Mesothelial cell of epicardium (in vitro differentiated cells): ENCODE results near the gene GEMIN7. TPM values are rescaled to one million over a fixed set of nuclear protein-coding genes. Genes with fewer than 3 reads are reported as not detected.

Source experiments
- DNase-seq, 2 experiments: peaks; one replicate each; pipeline ENCODE4 v3.0.0; 2021; ENCODE audit warnings: low spot score in 2 of 2; ENCODE audit not compliant: unreplicated experiment in 2 of 2
- H3K27ac Mint-ChIP-seq: 2 replicates; pipeline ENCODE4 v1.8.0; 2021; ENCODE audit warnings: mixed read lengths
- H3K27me3 Mint-ChIP-seq: 2 replicates; pipeline ENCODE4 v1.8.0; 2021; ENCODE audit warnings: low read depth, mixed read lengths
- H3K36me3 Mint-ChIP-seq: 2 replicates; pipeline ENCODE4 v1.8.0; 2021; ENCODE audit warnings: mixed read lengths
- H3K4me1 Mint-ChIP-seq: 2 replicates; pipeline ENCODE4 v1.8.0; 2021; ENCODE audit warnings: mixed read lengths
- H3K4me3 Mint-ChIP-seq: 2 replicates; pipeline ENCODE4 v1.8.0; 2021; ENCODE audit warnings: mild to moderate bottlenecking, moderate library complexity, mixed read lengths
- H3K9me3 Mint-ChIP-seq: 2 replicates; pipeline ENCODE4 v1.8.0; 2021; ENCODE audit warnings: mixed read lengths
- total RNA-seq: library from RNA; stranded (reverse); gene quantifications from 3 replicates; pipeline ENCODE4 v1.2.1, GENCODE V29; 2021
- TF ChIP-seq, protein P1 (sequence below): fragments of 200-600 bp; sonication (generic); IDR thresholded peaks from one replicate; pipeline ENCODE4 v1.5.0; 2021; ENCODE audit warnings: antibody characterized with exemption; ENCODE audit not compliant: unreplicated experiment

Gene GEMIN7
- total RNA-seq, 1 donor from 2014 or later, result 27.5 TPM

DNA sequence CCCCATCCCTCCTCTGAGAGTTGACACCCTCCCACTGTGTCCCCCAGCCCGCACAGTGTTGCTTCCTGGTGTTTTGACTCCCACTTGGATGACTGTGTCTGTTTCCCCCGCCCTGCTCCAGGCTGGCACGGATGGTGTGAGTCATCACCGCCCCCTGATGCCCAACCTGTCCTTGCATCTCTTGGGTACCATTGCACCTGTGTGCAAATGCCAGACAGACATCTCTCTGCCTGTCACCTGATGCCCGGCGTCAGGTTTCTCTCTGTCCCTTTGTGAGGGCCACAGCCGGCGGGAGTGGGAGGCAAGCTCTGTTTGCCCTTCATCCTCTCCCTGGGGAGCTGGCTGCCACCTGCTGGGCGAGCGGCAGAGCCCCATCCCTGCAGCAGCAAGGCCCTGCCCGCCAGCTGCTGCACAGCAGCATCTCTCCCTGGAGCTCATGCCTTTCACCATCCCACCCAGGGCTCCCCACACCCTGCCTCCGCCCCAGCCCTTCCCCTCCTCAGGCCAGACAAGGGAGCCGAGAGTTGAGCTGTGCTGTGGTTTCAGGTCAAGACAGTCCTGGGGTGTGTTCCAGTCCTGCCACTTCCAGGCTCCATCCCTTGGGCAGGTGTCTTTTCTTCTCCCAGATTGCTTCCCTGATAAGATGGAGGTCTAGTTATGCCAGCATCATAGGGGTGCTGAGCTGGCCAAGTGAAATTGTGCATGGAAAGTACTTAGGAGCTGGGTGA, 52.0 kb downstream of the GEMIN7 start:
- Mint-ChIP-seq H3K9me3 (no peaks in the 10 kb centered on the region), H3K36me3 (no peaks in the 10 kb centered on the region), H3K27ac (no peak overlapping the region), H3K4me1 (no peaks in the 10 kb centered on the region), H3K4me3 (no peak overlapping the region), H3K27me3 (no peaks in the 10 kb centered on the region)
- TF ChIP-seq, protein P1, sequence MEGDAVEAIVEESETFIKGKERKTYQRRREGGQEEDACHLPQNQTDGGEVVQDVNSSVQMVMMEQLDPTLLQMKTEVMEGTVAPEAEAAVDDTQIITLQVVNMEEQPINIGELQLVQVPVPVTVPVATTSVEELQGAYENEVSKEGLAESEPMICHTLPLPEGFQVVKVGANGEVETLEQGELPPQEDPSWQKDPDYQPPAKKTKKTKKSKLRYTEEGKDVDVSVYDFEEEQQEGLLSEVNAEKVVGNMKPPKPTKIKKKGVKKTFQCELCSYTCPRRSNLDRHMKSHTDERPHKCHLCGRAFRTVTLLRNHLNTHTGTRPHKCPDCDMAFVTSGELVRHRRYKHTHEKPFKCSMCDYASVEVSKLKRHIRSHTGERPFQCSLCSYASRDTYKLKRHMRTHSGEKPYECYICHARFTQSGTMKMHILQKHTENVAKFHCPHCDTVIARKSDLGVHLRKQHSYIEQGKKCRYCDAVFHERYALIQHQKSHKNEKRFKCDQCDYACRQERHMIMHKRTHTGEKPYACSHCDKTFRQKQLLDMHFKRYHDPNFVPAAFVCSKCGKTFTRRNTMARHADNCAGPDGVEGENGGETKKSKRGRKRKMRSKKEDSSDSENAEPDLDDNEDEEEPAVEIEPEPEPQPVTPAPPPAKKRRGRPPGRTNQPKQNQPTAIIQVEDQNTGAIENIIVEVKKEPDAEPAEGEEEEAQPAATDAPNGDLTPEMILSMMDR, result no peak
- no peak for DNase-seq

DNA sequence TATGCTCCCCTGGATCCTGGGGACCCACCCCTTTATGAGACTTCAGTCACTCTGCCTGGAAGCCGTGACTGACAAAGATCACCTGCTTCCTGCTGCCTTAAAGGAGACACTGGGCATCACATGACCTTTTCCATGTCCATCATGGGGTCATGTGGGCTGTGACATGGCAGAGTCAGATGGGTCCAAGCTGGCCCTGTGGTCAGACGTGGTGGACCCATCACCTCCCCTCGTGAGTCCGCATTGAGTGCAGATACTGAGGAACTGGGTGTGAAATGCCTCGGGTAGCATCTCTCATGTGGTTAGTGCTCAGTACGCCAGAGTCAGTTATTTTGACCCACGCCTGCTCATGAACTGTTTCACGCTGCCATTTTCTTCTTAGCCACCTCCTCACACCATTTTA, 54.6 kb downstream of the GEMIN7 start:
- DNase-seq, result no peak
- peaks cover 8% of the 10 kb centered on the region for H3K4me1 Mint-ChIP-seq
- TF ChIP-seq, protein P1, result no peak
- no peak overlapping the region for H3K27ac Mint-ChIP-seq
- H3K36me3 Mint-ChIP-seq, result no peaks in the 10 kb centered on the region
- no peak overlapping the region for H3K4me3 Mint-ChIP-seq
- H3K27me3 Mint-ChIP-seq, result no peaks in the 10 kb centered on the region
- no peaks in the 10 kb centered on the region for H3K9me3 Mint-ChIP-seq

DNA sequence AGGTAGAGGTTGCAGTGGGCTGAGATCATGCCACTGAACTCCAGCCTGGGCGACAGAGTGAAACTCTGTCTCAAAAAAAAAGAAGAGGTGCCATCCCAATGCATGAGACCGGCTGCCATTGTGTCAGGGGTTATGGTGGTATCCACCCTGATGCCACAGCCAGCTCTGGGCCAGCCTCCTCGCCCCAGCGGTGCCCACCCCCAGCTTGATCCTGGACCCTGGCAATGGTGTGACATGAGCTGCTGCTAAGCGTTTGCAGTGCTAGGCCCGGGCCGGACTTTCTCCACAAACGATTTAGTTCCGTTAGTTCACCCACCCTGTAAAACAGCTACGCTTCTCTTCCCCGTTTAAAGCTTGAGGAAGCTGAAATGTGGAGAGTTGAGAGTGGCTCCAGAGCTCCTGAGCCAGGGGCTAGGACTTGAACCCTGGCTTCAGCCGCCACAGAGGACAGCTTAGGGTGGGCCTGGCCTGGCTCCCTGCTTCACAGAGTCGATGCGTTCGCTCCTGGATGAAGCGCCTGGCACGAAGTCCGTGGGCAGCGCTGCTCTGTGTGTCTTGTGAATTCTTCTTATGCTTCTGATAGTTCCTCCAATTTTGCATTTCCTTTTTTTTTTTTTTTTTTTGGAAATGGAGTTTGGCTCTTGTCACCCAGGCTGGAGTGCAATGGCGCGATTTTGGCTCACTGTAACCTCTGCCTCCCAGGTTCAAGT, 56.3 kb downstream of the GEMIN7 start:
- TF ChIP-seq, protein P1, result no peak
- no peaks in the 10 kb centered on the region for H3K27me3 Mint-ChIP-seq
- H3K9me3 Mint-ChIP-seq, result no peaks in the 10 kb centered on the region
- no peak overlapping the region for H3K4me3 Mint-ChIP-seq
- H3K4me1 Mint-ChIP-seq, result peaks cover 8% of the 10 kb centered on the region
- DNase-seq, result no peak
- no peak overlapping the region for H3K27ac Mint-ChIP-seq
- no peaks in the 10 kb centered on the region for H3K36me3 Mint-ChIP-seq

DNA sequence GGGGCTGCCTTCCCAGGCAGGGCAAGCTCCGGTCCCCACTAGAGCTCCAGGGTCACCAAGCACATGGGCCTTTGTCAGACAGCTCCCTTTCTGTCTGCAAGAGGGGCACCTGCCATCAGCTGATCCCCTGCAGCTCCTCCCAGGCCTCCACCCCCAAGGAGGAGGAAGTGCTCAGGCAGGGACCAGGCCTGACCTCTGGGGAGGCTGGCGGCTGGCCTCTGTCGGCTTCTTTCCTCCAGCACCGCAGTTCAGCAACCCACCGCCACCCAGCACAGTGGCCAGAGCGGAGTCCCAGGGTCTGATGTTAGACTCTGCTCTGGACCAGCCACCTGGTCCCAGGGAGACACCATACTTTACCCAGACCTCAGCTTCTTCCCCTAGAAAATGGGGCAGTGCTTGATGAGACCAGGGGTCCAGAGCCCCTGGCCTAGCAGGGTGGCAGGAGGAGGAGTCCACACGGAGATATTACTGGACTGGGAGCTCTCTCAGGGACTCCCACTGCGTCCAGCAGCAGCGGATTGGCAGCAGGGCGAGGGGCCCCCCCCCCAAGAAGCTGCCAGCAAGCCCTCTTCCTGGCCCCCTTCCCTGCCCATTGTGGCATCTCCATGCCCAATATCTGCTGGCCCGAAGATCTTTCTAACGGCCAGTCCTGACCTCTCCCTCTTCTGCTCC, 57.6 kb downstream of the GEMIN7 start:
- peaks cover 8% of the 10 kb centered on the region for H3K4me1 Mint-ChIP-seq
- no peaks in the 10 kb centered on the region for H3K27me3 Mint-ChIP-seq
- no peak for DNase-seq
- no peaks in the 10 kb centered on the region for H3K36me3 Mint-ChIP-seq
- no peaks in the 10 kb centered on the region for H3K9me3 Mint-ChIP-seq
- H3K27ac Mint-ChIP-seq, result peak overlapping the region; percentile 67
- H3K4me3 Mint-ChIP-seq, result no peak overlapping the region
- TF ChIP-seq, protein P1, result no peak

DNA sequence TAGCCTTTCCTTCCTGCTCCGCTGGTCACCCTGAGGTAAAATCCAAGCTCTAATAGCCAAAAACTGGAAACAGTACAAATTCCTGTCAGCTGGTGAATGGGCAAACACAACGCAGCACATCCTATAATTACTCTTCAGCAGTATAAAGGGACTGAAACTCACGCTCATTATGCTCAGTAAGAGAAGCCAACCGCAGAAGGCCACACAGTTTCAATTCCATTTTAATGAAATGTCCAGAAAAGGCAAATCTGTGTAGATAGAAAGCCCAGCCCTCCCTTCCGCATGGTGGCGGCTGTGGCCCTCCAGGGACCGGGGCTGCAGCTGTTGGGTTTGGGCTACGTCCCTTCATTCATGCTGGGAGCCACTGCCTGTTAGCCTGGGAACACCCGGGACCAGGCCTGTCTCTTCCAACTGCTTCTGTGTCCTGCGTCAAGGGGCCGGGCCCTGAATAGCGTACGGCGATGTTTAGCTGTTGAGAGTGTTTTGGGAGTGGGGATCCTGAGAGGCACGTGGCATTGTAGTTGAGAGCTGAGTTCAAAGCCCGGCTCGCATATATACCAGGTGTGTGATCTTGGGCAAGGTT, 58.2 kb downstream of the GEMIN7 start:
- H3K9me3 Mint-ChIP-seq, result no peaks in the 10 kb centered on the region
- peak overlapping the region; percentile 67 for H3K27ac Mint-ChIP-seq
- TF ChIP-seq, protein P1, result no peak
- peaks cover 1% of the 10 kb centered on the region for H3K36me3 Mint-ChIP-seq
- no peak for DNase-seq
- no peaks in the 10 kb centered on the region for H3K27me3 Mint-ChIP-seq
- H3K4me3 Mint-ChIP-seq, result no peak overlapping the region
- H3K4me1 Mint-ChIP-seq, result peaks cover 8% of the 10 kb centered on the region
